ENCODE measurements around the gene GSKIP. TPM values are rescaled to one million over a fixed set of nuclear protein-coding genes. Genes with fewer than 3 reads are reported as not detected.

GSKIP gene
- total RNA-seq, 1 experiment from 2014 or later: 8.8 TPM

- no peak for DNase-seq (ENCODE audit: low spot score)
Observed at GRCh38 chr14:96416292-96416691, 53.0 kb downstream of the GSKIP start.

GRCh38 chr14:96417254-96417653 lies 53.9 kb downstream of the GSKIP start:
- no peak for DNase-seq (ENCODE audit: low spot score)

- DNase-seq (ENCODE audit: low spot score): no peak
Observed at GRCh38 chr14:96418075-96418474, 54.7 kb downstream of the GSKIP start.

- DNase-seq (ENCODE audit: low spot score): no peak
Observed at GRCh38 chr14:96421236-96421635, 57.9 kb downstream of the GSKIP start.

GRCh38 chr14:96422992-96423391 lies 59.7 kb downstream of the GSKIP start:
- no peak for DNase-seq (ENCODE audit: low spot score)

GRCh38 chr14:96423446-96424108 lies 60.3 kb downstream of the GSKIP start:
- DNase-seq (ENCODE audit: low spot score): no peak

GRCh38 chr14:96424109-96424989 lies 61.0 kb downstream of the GSKIP start:
- peak; percentile 86 for DNase-seq (ENCODE audit: low spot score)

- no peak for DNase-seq (ENCODE audit: low spot score)
Observed at GRCh38 chr14:96434040-96434439, 70.7 kb downstream of the GSKIP start.

Small RNA genes within 50 kb of the gene (small RNA-seq; reads per million reads assigned to genes)
- gene RNU2-33P: 3.2 reads per million, percentile 76 among the genes with 10 or more reads in this experiment

Other genes starting within 250 kb of the GSKIP start
- 0.05 TPM in 1 of 2 replicates, not detected in the other for gene BDKRB2, start 158.7 kb upstream of the GSKIP start, total RNA-seq (2014; rRNA removed; shearing (Covaris generic))
- gene BDKRB1, start 107.3 kb upstream of the GSKIP start, total RNA-seq (2014; rRNA removed; shearing (Covaris generic)): not detected in 2 replicates
- 5.8 and 6.1 TPM in 2 replicates for gene ATG2B, start 185 bp upstream of the GSKIP start, total RNA-seq (2014; rRNA removed; shearing (Covaris generic))
- gene AK7, start 28.6 kb downstream of the GSKIP start, total RNA-seq (2014; rRNA removed; shearing (Covaris generic)): 0.23 TPM in 1 of 2 replicates, not detected in the other
- gene PAPOLA, start 138.9 kb downstream of the GSKIP start, total RNA-seq (2014; rRNA removed; shearing (Covaris generic)): 44.4 and 52.9 TPM in 2 replicates

All from HT-29 (cell line).